HG03460 (cell line): Measurements from ENCODE around the gene ING3.

ENCODE experiments used
- ATAC-seq: cut with Tn5 transposase; IDR thresholded peaks from one replicate; pipeline ENCODE4 v1.9.1; 2021; ENCODE audit not compliant: unreplicated experiment

The ING3 gene

DNA sequence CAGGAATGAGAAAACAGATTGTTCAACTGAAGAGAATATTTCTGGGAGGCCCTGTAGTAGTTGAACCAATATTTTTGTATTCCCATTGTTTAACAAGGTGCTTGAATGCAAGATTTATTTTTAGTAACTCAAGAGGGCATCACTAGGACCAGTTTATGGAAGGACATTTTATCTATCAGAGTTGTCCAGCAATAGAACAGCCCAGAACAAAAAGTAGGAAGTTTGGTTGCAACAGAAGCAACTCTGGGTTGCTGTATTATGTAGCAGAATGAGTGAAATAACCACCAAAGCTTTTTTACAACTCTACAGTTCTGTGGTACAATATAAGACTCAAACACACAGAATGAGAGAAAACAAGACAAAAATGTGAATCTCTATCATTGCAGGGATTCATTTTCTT, 72.6 kb downstream of the ING3 start:
- no peak for ATAC-seq

GRCh38 chr7:121023683-121024511, 73.3 kb downstream of the ING3 start:
- ATAC-seq = no peak

- ATAC-seq = no peak
Measured at GRCh38 chr7:121024611-121025010, 74.0 kb downstream of the ING3 start.

- no peak for ATAC-seq
Measured at GRCh38 chr7:121026159-121026558, 75.6 kb downstream of the ING3 start.

DNA sequence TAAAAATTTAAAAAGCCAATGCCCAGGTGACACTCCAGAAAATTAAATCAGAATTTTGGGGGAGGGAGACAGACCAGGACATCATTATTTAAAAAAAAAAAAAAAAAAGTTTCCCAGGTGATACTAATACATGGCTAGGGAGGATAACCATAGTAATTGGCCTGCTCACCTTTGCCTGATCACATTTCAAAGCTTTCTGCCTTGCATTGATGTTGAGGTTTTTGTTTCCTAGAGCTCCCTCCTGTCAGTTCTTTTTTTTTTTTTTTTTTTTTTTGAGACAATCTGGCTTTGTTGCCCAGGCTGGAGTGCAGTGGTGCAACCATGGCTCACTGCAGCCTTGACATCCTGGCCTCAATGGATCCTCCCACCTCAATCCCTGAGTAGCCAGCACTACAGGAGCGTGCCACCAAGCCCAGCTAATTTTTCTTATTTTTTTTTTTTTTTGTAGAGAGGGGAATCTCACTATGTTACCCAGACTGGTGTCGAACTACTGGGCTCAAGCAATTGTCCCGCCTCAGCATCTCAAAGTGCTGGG, 76.1 kb downstream of the ING3 start:
- ATAC-seq = no peak
